Keratinocyte (primary cell): ENCODE measurements around the gene NKX1-2. TPM values are rescaled to one million over a fixed set of nuclear protein-coding genes. Genes with fewer than 3 reads are reported as not detected.

Source experiments
- DNase-seq: peaks from one replicate; pipeline ENCODE4 v3.0.0-alpha.2; 2011; ENCODE audit warnings: low read depth, missing footprints, low spot score
- FAIRE-seq: peaks from 2 replicates; lab custom pipeline; 2011; peaks lifted over from hg19 to GRCh38; lab: Jason Lieb, UNC
- H2AFZ ChIP-seq: 2 replicates; pipeline ENCODE4 v1.6.0; 2012; ENCODE audit warnings: low read length, control low read depth, inconsistent platforms; ENCODE audit not compliant: control insufficient read depth
- H3K27ac ChIP-seq: 2 replicates; pipeline ENCODE4 v1.5.1; 2011; ENCODE audit warnings: low read length; ENCODE audit not compliant: control insufficient read depth, insufficient read depth
- H3K27me3 ChIP-seq: 3 replicates; pipeline ENCODE4 v1.6.0; 2011; ENCODE audit warnings: low read length; ENCODE audit not compliant: control insufficient read depth, insufficient read depth; ENCODE audit errors: extremely low read depth
- H3K36me3 ChIP-seq, 2 experiments: 2 replicates in 1 of 2; 3 replicates in 1 of 2; pipeline ENCODE4 v1.5.1; 2011; ENCODE audit warnings: low read length in 2 of 2, mild to moderate bottlenecking in 1 of 2; ENCODE audit not compliant: control insufficient read depth in 2 of 2, insufficient read depth in 2 of 2; ENCODE audit errors: extremely low read depth in 1 of 2
- H3K4me1 ChIP-seq: 3 replicates; pipeline ENCODE4 v1.5.1; 2011; ENCODE audit warnings: low read length; ENCODE audit not compliant: control insufficient read depth, insufficient read depth; ENCODE audit errors: extremely low read depth
- H3K4me2 ChIP-seq: 3 replicates; pipeline ENCODE4 v1.6.0; 2011; ENCODE audit warnings: low read depth, low read length; ENCODE audit not compliant: control insufficient read depth, insufficient read depth; ENCODE audit errors: extremely low read depth
- H3K4me3 ChIP-seq, 3 experiments: fragments of 200-600 bp in 1 of 3; sonication (generic) in 1 of 3; 2 replicates in 2 of 3; 3 replicates in 1 of 3; pipeline ENCODE4 v1.5.1; 2011 to 2016; ENCODE audit warnings: low read length in 3 of 3, mild to moderate bottlenecking in 3 of 3, control low read depth in 2 of 3, inconsistent platforms in 1 of 3, low read depth in 1 of 3, mixed read lengths in 1 of 3, mixed run types in 1 of 3, moderate library complexity in 1 of 3; ENCODE audit not compliant: control insufficient read depth in 2 of 3, insufficient read depth in 2 of 3; ENCODE audit errors: extremely low read depth in 1 of 3
- H3K79me2 ChIP-seq: 2 replicates; pipeline ENCODE4 v1.6.0; 2012; ENCODE audit warnings: low read length; ENCODE audit not compliant: control insufficient read depth, insufficient read depth
- H3K9ac ChIP-seq: 3 replicates; pipeline ENCODE4 v1.6.0; 2011; ENCODE audit warnings: low read length; ENCODE audit not compliant: control insufficient read depth, insufficient read depth; ENCODE audit errors: extremely low read depth
- H3K9me1 ChIP-seq: 3 replicates; pipeline ENCODE4 v1.6.0; 2011; ENCODE audit warnings: low read length; ENCODE audit not compliant: control insufficient read depth, insufficient read depth; ENCODE audit errors: extremely low read depth
- H3K9me3 ChIP-seq: 2 replicates; pipeline ENCODE4 v1.5.1; 2012; ENCODE audit warnings: low read depth, low read length; ENCODE audit not compliant: control insufficient read depth
- H4K20me1 ChIP-seq: 3 replicates; pipeline ENCODE4 v1.6.0; 2011; ENCODE audit warnings: low read length; ENCODE audit not compliant: control insufficient read depth, insufficient read depth; ENCODE audit errors: extremely low read depth
- CTCF ChIP-seq, 3 experiments: IDR thresholded peaks in 1 of 3; conservative IDR thresholded peaks in 1 of 3; optimal IDR thresholded peaks in 1 of 3; 2 replicates in 2 of 3; 3 replicates in 1 of 3; pipeline versions ENCODE3 to v1.5.1; 2011; ENCODE audit warnings: low read length in 3 of 3, mild to moderate bottlenecking in 3 of 3, moderate library complexity in 2 of 3, control low read depth in 1 of 3, inconsistent platforms in 1 of 3; ENCODE audit not compliant: insufficient read depth in 2 of 3; ENCODE audit errors: extremely low read depth in 1 of 3
- EZH2 ChIP-seq: IDR thresholded peaks from one replicate; pipeline ENCODE4 v1.6.1; 2012; ENCODE audit warnings: inconsistent platforms, mild to moderate bottlenecking, low read length, moderate library complexity
- dilution Hi-C: fragments of 300-500 bp; cut with MboI; formaldehyde crosslinking; loops from one replicate; pipeline ENCODE4 v1.7.0; 2020; ENCODE audit warnings: low sequenced_read_pairs; ENCODE audit not compliant: extremely low pct_ligation_motif_present
- polyA plus RNA-seq, 5 experiments: library from polyadenylated mRNA; depleted of rRNA in 3 of 5; stranded (reverse) in 3 of 5; stranded (forward) in 1 of 5; unstranded in 1 of 5; fragments of >200 nt; gene quantifications; 1 replicate in 1 of 5; 2 replicates in 3 of 5; 3 replicates in 1 of 5; pipeline versions ENCODE4 v1.2.1 to v1.2.3, GENCODE V29; 2011 to 2012; ENCODE audit warnings: missing spikeins in 2 of 5, low read depth in 1 of 5, low replicate concordance in 1 of 5

NKX1-2 gene
- polyA plus RNA-seq, 1 donor (not counting 4 experiments of a cell fraction or from before 2014, with no cell fraction given) = 1.9 TPM

- H2AFZ ChIP-seq = no peak overlapping the region
- no peak overlapping the region for H3K9ac ChIP-seq
- FAIRE-seq (no peak), DNase-seq (no peak)
- no peak overlapping the region for H3K4me3 ChIP-seq
- H3K27me3 ChIP-seq = no peaks in the 10 kb centered on the region
- no peaks in the 10 kb centered on the region for H3K4me1 ChIP-seq
- peaks cover 0 to 4% of the 10 kb centered on the region in 2 experiments for H3K36me3 ChIP-seq
- dilution Hi-C loops = no loop called here
- no peaks in the 10 kb centered on the region for H3K9me1 ChIP-seq
- H3K79me2 ChIP-seq = no peaks in the 10 kb centered on the region
- no peaks in the 10 kb centered on the region for H4K20me1 ChIP-seq
- no peak overlapping the region for H3K4me2 ChIP-seq
- no peaks in the 10 kb centered on the region for H3K9me3 ChIP-seq
- H3K27ac ChIP-seq = no peak overlapping the region
- TF ChIP-seq CTCF (optimal IDR thresholded peaks at IDR 0.05 in 1 of 3, IDR thresholded peaks at IDR 0.05 in 1 of 3, conservative IDR thresholded peaks at IDR 0.05 in 1 of 3; ENCODE audit: extremely low read depth in 1 of 3, insufficient read depth in 2 of 3, low read length in 3 of 3) (no peak), EZH2 (no peak)
These were observed 34.8 kb upstream of the NKX1-2 start for GRCh38 chr10:124484661-124485060.

- Histone ChIP-seq H3K9me3 (no peaks in the 10 kb centered on the region), H3K4me2 (no peak overlapping the region), H3K9ac (no peak overlapping the region), H4K20me1 (no peaks in the 10 kb centered on the region), H3K79me2 (no peaks in the 10 kb centered on the region), H2AFZ (no peak overlapping the region), H3K27ac (no peak overlapping the region), H3K4me1 (no peaks in the 10 kb centered on the region), H3K9me1 (no peaks in the 10 kb centered on the region), H3K4me3 (no peak overlapping the region), H3K36me3 (peaks cover 0 to 4% of the 10 kb centered on the region in 2 experiments), H3K27me3 (no peaks in the 10 kb centered on the region)
- FAIRE-seq = no peak
- no peak for TF ChIP-seq CTCF (optimal IDR thresholded peaks at IDR 0.05 in 1 of 3, IDR thresholded peaks at IDR 0.05 in 1 of 3, conservative IDR thresholded peaks at IDR 0.05 in 1 of 3; ENCODE audit: extremely low read depth in 1 of 3, insufficient read depth in 2 of 3, low read length in 3 of 3)
- dilution Hi-C loops = no loop called here
- DNase-seq = no peak
These were observed 34.2 kb upstream of the NKX1-2 start for GRCh38 chr10:124484031-124484430.
